HL-60 (cell line): Measurements from ENCODE around the gene ACTG1.

Experiments
- DNase-seq, 2 experiments: peaks; one replicate each; pipeline ENCODE4 v3.0.0-alpha.2; 2010 to 2020; ENCODE audit warnings: low read depth in 1 of 2, low spot score in 1 of 2
- H3K27ac ChIP-seq: fragments of 250-450 bp; sonication (Bioruptor Pico); replicated peaks from 2 replicates; pipeline ENCODE4 v1.5.1; 2020; ENCODE audit warnings: mild to moderate bottlenecking, moderate library complexity
- H3K27me3 ChIP-seq: fragments of 250-450 bp; sonication (Bioruptor Pico); 2 replicates; pipeline ENCODE4 v1.5.1; 2021; ENCODE audit warnings: mild to moderate bottlenecking, moderate library complexity; ENCODE audit not compliant: insufficient read depth, poor library complexity, severe bottlenecking
- H3K4me3 ChIP-seq: replicated peaks from 2 replicates; pipeline ENCODE4 v1.5.1; 2011; ENCODE audit warnings: mild to moderate bottlenecking, control low read depth, low read length; ENCODE audit not compliant: insufficient read depth
- CTCF ChIP-seq: IDR thresholded peaks from one replicate; pipeline ENCODE4 v1.5.1; 2011; ENCODE audit warnings: low read length, control low read depth, inconsistent platforms; ENCODE audit not compliant: insufficient read depth
- GABPA ChIP-seq: IDR thresholded peaks from 2 replicates; pipeline ENCODE4 v1.6.1; 2012; ENCODE audit warnings: low read depth
- POLR2AphosphoS5 ChIP-seq: IDR thresholded peaks from 2 replicates; pipeline ENCODE4 v1.6.1; 2012; ENCODE audit warnings: low read depth
- REST ChIP-seq: IDR thresholded peaks from 2 replicates; pipeline ENCODE4 v1.6.1; 2012; ENCODE audit warnings: low read depth; ENCODE audit not compliant: insufficient replicate concordance
- SPI1 ChIP-seq: IDR thresholded peaks from 2 replicates; pipeline ENCODE4 v1.6.1; 2012; ENCODE audit warnings: low read depth, mild to moderate bottlenecking, borderline replicate concordance

ACTG1 gene

GRCh38 chr17:81468770-81469121, 43.9 kb downstream of the ACTG1 start:
- H3K4me3 ChIP-seq: no peak overlapping the region
- no peak for DNase-seq
- no peak for TF ChIP-seq POLR2AphosphoS5
- H3K27me3 ChIP-seq: no peaks in the 10 kb centered on the region
- H3K27ac ChIP-seq: no peak overlapping the region

- TF ChIP-seq POLR2AphosphoS5: no peak; the same call in 1 of the 2 replicates
- no peak for TF ChIP-seq CTCF
- H3K27ac ChIP-seq: no peak overlapping the region
- H3K4me3 ChIP-seq: no peak overlapping the region
- H3K27me3 ChIP-seq: no peaks in the 10 kb centered on the region
- no peak for DNase-seq
Measured at GRCh38 chr17:81468111-81468769, 44.4 kb downstream of the ACTG1 start.

- DNase-seq: no peak
- TF ChIP-seq REST (no peak), POLR2AphosphoS5 (peak; percentile 29; the same call in 1 of the 2 replicates)
- Histone ChIP-seq H3K27me3 (no peaks in the 10 kb centered on the region), H3K4me3 (no peak overlapping the region), H3K27ac (no peak overlapping the region)
Measured at GRCh38 chr17:81466564-81467472, 45.8 kb downstream of the ACTG1 start.

DNA sequence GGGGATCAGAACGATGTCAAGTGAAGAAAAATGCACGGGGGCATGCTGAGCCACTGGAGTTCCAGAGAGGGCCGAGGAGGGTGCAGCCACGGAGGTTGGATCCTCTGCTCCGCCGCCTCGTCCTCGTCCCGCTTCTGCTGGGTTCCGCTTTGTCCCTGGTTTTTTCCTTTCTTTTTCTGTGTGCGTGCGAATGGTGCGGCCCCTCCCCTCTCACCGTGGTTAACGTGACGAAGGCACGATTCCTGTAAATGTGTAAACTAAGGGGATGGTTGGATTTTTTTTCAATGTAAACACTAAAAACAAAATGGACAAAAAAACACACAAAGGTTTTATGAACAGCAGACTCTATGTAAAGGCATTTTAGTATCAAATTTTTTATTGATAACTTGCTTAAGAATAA, 46.7 kb downstream of the ACTG1 start:
- no peak for DNase-seq
- H3K27ac ChIP-seq: no peak overlapping the region
- H3K27me3 ChIP-seq: no peaks in the 10 kb centered on the region
- TF ChIP-seq REST (no peak), SPI1 (no peak), POLR2AphosphoS5 (no peak; the same call in 1 of the 2 replicates), GABPA (no peak), CTCF (no peak)
- no peak overlapping the region for H3K4me3 ChIP-seq

DNA sequence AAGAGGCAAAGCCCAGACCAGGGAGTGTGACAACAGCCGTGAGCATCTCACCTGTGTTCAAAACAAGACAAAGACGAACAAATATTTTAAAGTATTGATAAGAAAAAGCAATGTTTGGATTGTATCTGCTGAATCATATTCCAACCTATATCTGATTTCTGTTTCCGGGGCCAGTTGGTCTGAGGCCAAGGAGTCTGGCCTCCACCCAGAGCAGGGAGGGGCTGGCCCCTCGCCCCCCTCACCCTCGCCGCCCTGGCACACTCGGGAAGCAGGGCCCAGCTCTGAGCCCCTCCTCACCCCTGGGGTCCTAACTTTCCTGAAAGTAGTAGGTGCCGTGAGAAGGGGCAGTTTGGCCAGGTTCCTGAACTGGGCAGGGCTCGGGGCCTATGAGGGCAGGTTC, 48.0 kb downstream of the ACTG1 start:
- Histone ChIP-seq H3K27ac (no peak overlapping the region; the same call in 1 of the 2 replicates), H3K27me3 (no peaks in the 10 kb centered on the region), H3K4me3 (no peak overlapping the region)
- no peak for DNase-seq
- TF ChIP-seq REST (no peak), SPI1 (no peak), CTCF (no peak), GABPA (no peak), POLR2AphosphoS5 (no peak)
